HCT116 (cell line): ENCODE data around the gene VAMP1. TPM values are rescaled to one million over a fixed set of nuclear protein-coding genes. Genes with fewer than 3 reads are reported as not detected.

ENCODE experiments used
- ATAC-seq: fragments of 200-7000 bp; cut with Tn5 transposase; 2 replicates; pipeline ENCODE4 v1.9.1; 2020; ENCODE audit warnings: mild to moderate bottlenecking, moderate library complexity
- BruUV-seq: library from RNA; stranded (reverse); fragments of 400-500 nt; replicated peaks from 2 replicates; lab custom pipeline; 2021; lab: Mats Ljungman, UMichigan
- CTCF ChIA-PET: fragments of 300-600 bp; sonication (Branson Sonifier 250); formaldehyde crosslinking; loops from one replicate; lab custom pipeline; 2021; ENCODE audit warnings: antibody characterized with exemption; lab: Charles Lee
- POLR2A ChIA-PET: fragments of 300-600, 350-600 bp; sonication (Branson Sonifier 250); formaldehyde crosslinking; loops from one replicate; lab custom pipeline; 2021; ENCODE audit warnings: antibody characterized with exemption; lab: Charles Lee
- RAD21 ChIA-PET, 2 experiments: fragments of 300-600 bp; sonication (Branson Sonifier 250); formaldehyde crosslinking; loops; one replicate each; lab custom pipeline; 2023; ENCODE audit warnings: low total read pairs in 2 of 2; ENCODE audit not compliant: uncharacterized antibody in 2 of 2, unreplicated experiment in 2 of 2, low non-redundant PET in 1 of 2; lab: Charles Lee
- DNase-seq: peaks from one replicate; pipeline ENCODE4 v3.0.0-alpha.2; 2010; ENCODE audit warnings: low read depth, low spot score
- H2AFZ ChIP-seq: fragments of 200-600 bp; shearing (Covaris generic), sonication (generic); 2 replicates; pipeline ENCODE4 v1.6.1; 2017; ENCODE audit warnings: low read depth, mixed run types, mixed read lengths, antibody characterized with exemption, low read length; ENCODE audit not compliant: poor library complexity, severe bottlenecking
- H3K27ac ChIP-seq: 2 replicates; pipeline ENCODE4 v1.5.1; 2012; ENCODE audit warnings: low read depth, low read length
- H3K27me3 ChIP-seq: fragments of 200-600 bp; sonication (generic); 2 replicates; pipeline ENCODE4 v1.6.1; 2016; ENCODE audit warnings: mixed run types, low read length, mixed read lengths; ENCODE audit not compliant: insufficient read depth
- H3K36me3 ChIP-seq, 2 experiments: fragments of 200-500 bp in 1 of 2; fragments of 200-600 bp in 1 of 2; sonication (Bioruptor generic) in 1 of 2; sonication (generic) in 1 of 2; 2 replicates each; pipeline versions ENCODE4 v1.5.1 to v1.6.1; 2014 to 2016; ENCODE audit warnings: low read length in 2 of 2, inconsistent platforms in 1 of 2, mixed read lengths in 1 of 2, mixed run types in 1 of 2; ENCODE audit not compliant: insufficient read depth in 2 of 2, control insufficient read depth in 1 of 2
- H3K4me1 ChIP-seq, 2 experiments: fragments of 200-600 bp in 1 of 2; sonication (generic) in 1 of 2; 2 replicates each; pipeline versions ENCODE4 v1.5.1 to v1.6.1; 2012 to 2017; ENCODE audit warnings: low read length in 2 of 2, inconsistent platforms in 1 of 2, mild to moderate bottlenecking in 1 of 2, mixed read lengths in 1 of 2, mixed run types in 1 of 2, moderate library complexity in 1 of 2; ENCODE audit not compliant: insufficient read depth in 2 of 2, control insufficient read depth in 1 of 2
- H3K4me2 ChIP-seq: fragments of 200-600 bp; sonication (generic); 2 replicates; pipeline ENCODE4 v1.6.1; 2017; ENCODE audit warnings: mixed run types, low read length, mixed read lengths
- H3K4me3 ChIP-seq, 2 experiments: fragments of 200-600 bp in 1 of 2; sonication (generic) in 1 of 2; replicated peaks in 1 of 2; 2 replicates each; pipeline ENCODE4 v1.5.1; 2011 to 2016; ENCODE audit warnings: low read length in 2 of 2, control low read depth in 1 of 2, low read depth in 1 of 2, mild to moderate bottlenecking in 1 of 2, mixed read lengths in 1 of 2, mixed run types in 1 of 2
- H3K79me2 ChIP-seq: fragments of 200-600 bp; sonication (generic); 2 replicates; pipeline ENCODE4 v1.6.1; 2017; ENCODE audit warnings: mild to moderate bottlenecking, mixed run types, low read length, moderate library complexity, mixed read lengths; ENCODE audit not compliant: insufficient read depth
- H3K9ac ChIP-seq: fragments of 200-600 bp; sonication (generic); 2 replicates; pipeline ENCODE4 v1.6.1; 2016; ENCODE audit warnings: low read length, mixed read lengths
- H3K9me2 ChIP-seq: fragments of 200-600 bp; sonication (generic), shearing (Covaris generic); 2 replicates; pipeline ENCODE4 v1.6.1; 2017; ENCODE audit warnings: mixed run types, mild to moderate bottlenecking, moderate library complexity; ENCODE audit not compliant: insufficient read depth
- H3K9me3 ChIP-seq, 2 experiments: fragments of 200-500 bp in 1 of 2; fragments of 200-600 bp in 1 of 2; sonication (Bioruptor generic) in 1 of 2; sonication (generic) in 1 of 2; 2 replicates each; pipeline ENCODE4 v1.6.1; 2014 to 2017; ENCODE audit warnings: low read length in 2 of 2, mixed read lengths in 2 of 2, inconsistent platforms in 1 of 2, low read depth in 1 of 2, mild to moderate bottlenecking in 1 of 2, mixed run types in 1 of 2, moderate library complexity in 1 of 2; ENCODE audit not compliant: control insufficient read depth in 1 of 2, insufficient read depth in 1 of 2
- H4K20me1 ChIP-seq: fragments of 200-600 bp; sonication (generic), shearing (Covaris generic); 2 replicates; pipeline ENCODE4 v1.6.1; 2017; ENCODE audit warnings: mixed run types, mild to moderate bottlenecking, moderate library complexity; ENCODE audit not compliant: insufficient read depth
- CBX3 ChIP-seq: IDR thresholded peaks from 2 replicates; pipeline ENCODE4 v1.6.1; 2012; ENCODE audit warnings: low read depth
- EGR1 ChIP-seq: IDR thresholded peaks from 2 replicates; pipeline ENCODE4 v1.6.1; 2012; ENCODE audit warnings: low read depth
- EZH2 ChIP-seq: fragments of 200-600 bp; sonication (generic); IDR thresholded peaks from 2 replicates; pipeline ENCODE4 v1.6.1; 2017; ENCODE audit warnings: antibody characterized with exemption, mixed run types
- EZH2phosphoT487 ChIP-seq: fragments of 200-600 bp; IDR thresholded peaks from 2 replicates; pipeline ENCODE4 v1.6.1; 2018; ENCODE audit warnings: antibody characterized with exemption, borderline replicate concordance
- FOSL1 ChIP-seq: IDR thresholded peaks from 2 replicates; pipeline ENCODE4 v1.6.1; 2012; ENCODE audit warnings: low read depth
- JUND ChIP-seq: IDR thresholded peaks from 2 replicates; pipeline ENCODE4 v1.6.1; 2012
- MAX ChIP-seq: IDR thresholded peaks from 2 replicates; pipeline ENCODE4 v1.6.1; 2012
- POLR2AphosphoS5 ChIP-seq: IDR thresholded peaks from 2 replicates; pipeline ENCODE4 v1.6.1; 2011; ENCODE audit warnings: mild to moderate bottlenecking, low read depth, low read length, moderate library complexity
- RAD21 ChIP-seq: IDR thresholded peaks from 2 replicates; pipeline ENCODE4 v1.6.1; 2012; ENCODE audit warnings: low read depth, mild to moderate bottlenecking
- REST ChIP-seq: IDR thresholded peaks from 2 replicates; pipeline ENCODE4 v1.6.1; 2012; ENCODE audit warnings: low read depth
- YY1 ChIP-seq: IDR thresholded peaks from 2 replicates; pipeline ENCODE4 v1.6.1; 2011; ENCODE audit warnings: low read length, low read depth, moderate library complexity, mild to moderate bottlenecking; ENCODE audit not compliant: insufficient replicate concordance; ENCODE audit errors: extremely low read depth
- intact Hi-C: fragments of 100-400 bp; cut with micrococcal nuclease; formaldehyde crosslinking; loops from 2 replicates; pipeline ENCODE4 v1.10.0; 2022
- total RNA-seq: library from RNA; stranded (reverse); gene quantifications from one replicate; pipeline ENCODE4 v1.2.1, GENCODE V29; 2021; ENCODE audit not compliant: unreplicated experiment

The VAMP1 gene
- total RNA-seq, 1 experiment from 2014 or later: 12.1 TPM

- TF ChIP-seq POLR2AphosphoS5 (no peak), YY1 (no peak), RAD21 (no peak), REST (no peak), EZH2 (no peak), FOSL1 (no peak), MAX (no peak), EZH2phosphoT487 (no peak), CBX3 (no peak), EGR1 (no peak), JUND (no peak)
- POLR2A ChIA-PET: interaction anchor here (1.7 kb wide), 1 partner anchor 45 kb away, joined by 6 read pairs; the partner anchor contains the start of gene GAPDH
Observed at GRCh38 chr12:6489449-6489848, 19.0 kb upstream of the VAMP1 start.

More at GRCh38 chr12:6489449-6489848, 19.0 kb upstream of the VAMP1 start:
- Histone ChIP-seq H3K4me2 (no peak overlapping the region), H4K20me1 (no peaks in the 10 kb centered on the region), H3K27me3 (no peaks in the 10 kb centered on the region), H3K9me2 (no peaks in the 10 kb centered on the region), H3K4me1 (peaks cover 6% of the 10 kb centered on the region in 2 experiments; a peak in 3 of 4 replicates), H2AFZ (no peak overlapping the region), H3K27ac (no peak overlapping the region), H3K79me2 (peaks cover 20% of the 10 kb centered on the region), H3K9ac (no peak overlapping the region), H3K4me3 (no peak overlapping the region), H3K9me3 (no peaks in the 10 kb centered on the region), H3K36me3 (peaks cover 3 to 8% of the 10 kb centered on the region in 2 experiments; a peak in 2 of 4 replicates)
- ATAC-seq (no peak), DNase-seq (no peak)
- BruUV-seq: no TSS peak
- ChIA-PET CTCF (no interaction called here), RAD21 (no interaction called here)
- intact Hi-C loops: no loop called here
